Measurements from ENCODE around the gene CCDC83. TPM values are rescaled to one million over a fixed set of nuclear protein-coding genes. Genes with fewer than 3 reads are reported as not detected.
"Not testable (repeated sequence)": the region's sequence is repeated elsewhere in the genome, so short reads cannot be mapped to it uniquely, and the experiment has no call there.

The CCDC83 gene
- total RNA-seq, 4 donors from 2014 or later: not detected

DNA sequence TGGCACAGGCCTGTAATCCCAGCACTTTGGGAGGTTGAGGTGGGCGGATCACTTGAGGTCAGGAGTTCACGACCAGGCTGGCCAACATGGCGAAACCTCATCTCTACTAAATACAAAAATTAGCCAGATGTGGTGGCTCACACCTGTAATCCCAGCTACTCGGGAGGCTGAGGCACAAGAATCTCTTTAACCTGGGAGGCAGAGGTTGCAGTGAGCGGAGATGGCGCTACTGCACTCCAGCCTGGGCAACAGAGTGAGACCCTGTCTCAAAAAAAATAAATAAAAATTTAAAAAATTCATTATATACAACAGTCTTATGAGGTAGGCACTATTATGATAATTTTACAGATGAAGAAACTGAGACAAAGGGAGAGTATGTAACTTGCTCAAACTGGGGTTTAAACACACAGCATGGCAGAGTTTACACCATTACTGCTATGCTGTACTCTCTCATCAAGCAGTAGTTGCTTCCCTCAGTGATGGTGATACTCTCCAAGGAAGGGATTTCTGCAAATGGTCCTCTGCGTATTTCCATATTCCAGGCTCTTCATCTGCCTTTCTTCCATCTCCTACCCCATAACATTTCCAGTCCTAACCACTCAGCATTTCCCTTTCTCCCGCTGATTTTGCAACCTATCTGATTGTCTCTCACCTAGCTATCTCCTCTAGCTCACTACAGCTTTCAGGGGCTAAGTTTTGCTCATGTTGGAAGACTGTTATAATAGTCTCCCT is 95.3 kb downstream of the CCDC83 start:
- intact Hi-C loops (cut with DNase I; ENCODE audit: low total_unique reads): no loop called here
- TF ChIP-seq, protein P1, sequence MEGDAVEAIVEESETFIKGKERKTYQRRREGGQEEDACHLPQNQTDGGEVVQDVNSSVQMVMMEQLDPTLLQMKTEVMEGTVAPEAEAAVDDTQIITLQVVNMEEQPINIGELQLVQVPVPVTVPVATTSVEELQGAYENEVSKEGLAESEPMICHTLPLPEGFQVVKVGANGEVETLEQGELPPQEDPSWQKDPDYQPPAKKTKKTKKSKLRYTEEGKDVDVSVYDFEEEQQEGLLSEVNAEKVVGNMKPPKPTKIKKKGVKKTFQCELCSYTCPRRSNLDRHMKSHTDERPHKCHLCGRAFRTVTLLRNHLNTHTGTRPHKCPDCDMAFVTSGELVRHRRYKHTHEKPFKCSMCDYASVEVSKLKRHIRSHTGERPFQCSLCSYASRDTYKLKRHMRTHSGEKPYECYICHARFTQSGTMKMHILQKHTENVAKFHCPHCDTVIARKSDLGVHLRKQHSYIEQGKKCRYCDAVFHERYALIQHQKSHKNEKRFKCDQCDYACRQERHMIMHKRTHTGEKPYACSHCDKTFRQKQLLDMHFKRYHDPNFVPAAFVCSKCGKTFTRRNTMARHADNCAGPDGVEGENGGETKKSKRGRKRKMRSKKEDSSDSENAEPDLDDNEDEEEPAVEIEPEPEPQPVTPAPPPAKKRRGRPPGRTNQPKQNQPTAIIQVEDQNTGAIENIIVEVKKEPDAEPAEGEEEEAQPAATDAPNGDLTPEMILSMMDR (IDR thresholded peaks at IDR 0.05 in 4 of 5, conservative IDR thresholded peaks at IDR 0.05 in 1 of 5): no peak
- no peak for TF ChIP-seq POLR2A (IDR thresholded peaks at IDR 0.05)
- no peaks in the 10 kb centered on the region for H3K36me3 ChIP-seq
- H3K27ac ChIP-seq: no peak overlapping the region
- no peaks in the 10 kb centered on the region for H3K27me3 ChIP-seq
- ATAC-seq (no peak), DNase-seq (no peak)
- in situ Hi-C loops (cut with MboI; ENCODE audit: low sequenced_read_pairs in 4 of 4): no loop called here
- H3K4me3 ChIP-seq: no peak overlapping the region
- H3K4me1 ChIP-seq: peaks cover 13 to 32% of the 10 kb centered on the region in 2 donors
- no peaks in the 10 kb centered on the region for H3K9me3 ChIP-seq

DNA sequence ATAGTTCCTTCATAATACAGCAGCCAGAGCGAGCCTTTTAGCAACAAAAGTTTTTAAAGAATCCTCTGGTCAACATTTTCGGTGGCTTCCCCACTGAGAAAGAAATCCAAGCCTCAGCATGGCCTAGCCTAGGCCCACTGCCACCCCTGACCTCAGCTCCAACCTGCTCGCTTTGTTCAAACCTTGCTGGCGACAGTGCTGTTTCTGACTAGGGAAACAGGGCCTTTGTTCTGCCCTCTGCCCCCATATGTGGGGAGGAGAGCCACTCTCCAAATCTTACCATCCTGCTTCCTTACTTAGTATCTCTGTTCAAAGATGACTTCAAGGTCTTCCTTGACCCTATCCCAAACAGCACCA is 95.8 kb downstream of the CCDC83 start:
- H3K4me3 ChIP-seq: no peak overlapping the region
- H3K4me1 ChIP-seq: peaks cover 18 to 28% of the 10 kb centered on the region in 2 donors
- in situ Hi-C loops (cut with MboI; ENCODE audit: low sequenced_read_pairs in 4 of 4) (no loop called here), intact Hi-C loops (cut with DNase I; ENCODE audit: low total_unique reads) (no loop called here)
- H3K27ac ChIP-seq: no peak overlapping the region
- no peaks in the 10 kb centered on the region for H3K27me3 ChIP-seq
- TF ChIP-seq, protein P1 (IDR thresholded peaks at IDR 0.05 in 4 of 5, conservative IDR thresholded peaks at IDR 0.05 in 1 of 5): no peak
- TF ChIP-seq POLR2A (IDR thresholded peaks at IDR 0.05): no peak
- ATAC-seq (no peak), DNase-seq (no peak)
- no peaks in the 10 kb centered on the region for H3K9me3 ChIP-seq
- peaks cover 0 to 3% of the 10 kb centered on the region in 2 donors for H3K36me3 ChIP-seq

DNA sequence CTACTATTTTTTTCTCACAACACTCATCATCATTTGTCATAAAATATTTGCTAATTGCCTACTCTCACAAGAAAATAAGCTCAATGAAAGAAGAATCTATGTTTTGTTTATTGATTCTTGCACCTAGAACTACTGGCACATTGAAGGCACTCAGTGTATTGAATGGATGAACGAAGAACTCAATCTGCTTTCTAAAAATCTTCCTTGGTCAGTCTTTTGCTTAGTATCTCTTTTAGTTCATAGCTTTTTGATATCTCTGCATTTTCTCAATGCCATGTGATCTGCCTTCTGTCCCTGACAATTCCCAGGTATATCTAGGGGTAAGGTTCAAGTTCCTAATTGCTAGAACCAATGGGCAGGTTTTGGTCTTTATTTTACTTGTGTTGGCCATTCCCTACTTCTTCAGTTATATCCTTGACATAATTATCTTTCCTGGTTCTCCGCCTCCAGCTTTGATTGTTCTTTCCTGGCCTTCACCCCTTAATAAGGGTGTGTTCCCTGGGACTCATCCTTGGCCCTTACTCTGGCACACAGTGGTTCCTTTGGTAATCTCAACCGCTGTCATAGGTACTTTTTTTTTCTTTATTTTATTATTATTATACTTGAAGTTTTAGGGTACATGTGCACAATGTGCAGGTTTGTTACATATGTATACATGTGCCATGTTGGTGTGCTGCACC is 96.4 kb downstream of the CCDC83 start:
- no peak for ATAC-seq
- no peak for DNase-seq
- intact Hi-C loops (cut with DNase I; ENCODE audit: low total_unique reads): no loop called here
- Histone ChIP-seq H3K36me3 (peaks cover 0 to 8% of the 10 kb centered on the region in 2 donors), H3K27me3 (no peaks in the 10 kb centered on the region), H3K27ac (no peak overlapping the region), H3K4me1 (peaks cover 19 to 24% of the 10 kb centered on the region in 2 donors), H3K4me3 (no peak overlapping the region), H3K9me3 (no peaks in the 10 kb centered on the region)
- in situ Hi-C loops (cut with MboI; ENCODE audit: low sequenced_read_pairs in 4 of 4): no loop called here
- TF ChIP-seq POLR2A (IDR thresholded peaks at IDR 0.05): no peak
- TF ChIP-seq, protein P1 (IDR thresholded peaks at IDR 0.05 in 4 of 5, conservative IDR thresholded peaks at IDR 0.05 in 1 of 5): no peak

DNA sequence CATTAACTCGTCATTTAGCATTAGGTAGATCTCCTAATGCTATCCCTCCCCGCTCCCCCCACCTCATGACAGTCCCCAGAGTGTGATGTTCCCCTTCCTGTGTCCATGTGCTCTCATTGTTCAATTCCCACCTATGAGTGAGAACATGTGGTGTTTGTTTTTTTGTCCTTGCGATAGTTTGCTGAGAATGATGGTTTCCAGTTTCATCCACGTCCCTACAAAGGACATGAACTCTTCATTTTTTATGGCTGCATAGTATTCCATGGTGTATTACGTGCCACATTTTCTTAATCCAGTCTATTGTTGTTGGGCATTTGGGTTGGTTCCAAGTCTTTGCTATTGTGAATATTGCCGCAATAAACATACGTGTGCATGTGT is 96.9 kb downstream of the CCDC83 start:
- peaks cover 19 to 21% of the 10 kb centered on the region in 2 donors for H3K4me1 ChIP-seq

DNA sequence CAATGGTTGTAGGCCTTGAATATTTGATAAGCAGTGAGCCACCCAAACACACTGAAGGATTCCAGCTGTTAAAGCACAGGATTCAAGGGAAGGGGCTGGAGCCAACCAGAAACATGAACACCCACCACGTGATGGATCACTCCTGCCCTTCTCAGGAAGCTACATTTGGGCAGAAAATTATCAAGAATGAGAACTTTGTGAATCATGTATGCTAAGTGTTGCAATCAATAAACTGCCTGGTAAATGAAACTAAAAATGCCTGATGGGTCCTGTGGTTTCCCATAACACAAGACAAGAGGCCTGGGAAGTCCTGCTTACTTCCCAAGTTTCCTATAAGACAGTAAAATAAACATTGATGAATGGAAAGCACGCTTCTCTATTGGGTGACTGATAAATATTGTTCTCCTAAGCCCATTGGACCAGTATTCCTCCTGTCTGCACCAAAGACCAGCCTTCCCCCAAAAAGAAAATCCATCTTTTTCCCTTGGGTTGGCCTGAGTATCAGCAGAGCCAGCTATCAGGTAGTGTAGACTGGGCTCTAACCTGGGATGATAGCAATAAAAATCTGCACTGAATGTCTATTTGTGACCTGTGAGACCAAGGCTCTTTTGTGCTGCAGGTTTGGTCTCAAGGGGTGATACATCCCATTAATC is 98.4 kb downstream of the CCDC83 start:
- intact Hi-C loops (cut with DNase I; ENCODE audit: low total_unique reads): no loop called here
- in situ Hi-C loops (cut with MboI; ENCODE audit: low sequenced_read_pairs in 4 of 4): no loop called here

More for the DNA sequence above, 96.9 kb downstream of the CCDC83 start:
- intact Hi-C loops (cut with DNase I; ENCODE audit: low total_unique reads); H3K27me3 ChIP-seq; in situ Hi-C loops (cut with MboI; ENCODE audit: low sequenced_read_pairs in 4 of 4); H3K4me3 ChIP-seq; H3K27ac ChIP-seq; DNase-seq; ATAC-seq; H3K9me3 ChIP-seq: not testable (repeated sequence)
- peaks cover 0 to 13% of the 10 kb centered on the region in 2 donors for H3K36me3 ChIP-seq

More for the DNA sequence above, 98.4 kb downstream of the CCDC83 start:
- no peak overlapping the region for H3K27ac ChIP-seq
- peaks cover 0 to 28% of the 10 kb centered on the region in 2 donors for H3K36me3 ChIP-seq
- no peaks in the 10 kb centered on the region for H3K27me3 ChIP-seq
- ATAC-seq (no peak), DNase-seq (no peak)
- no peak for TF ChIP-seq POLR2A (IDR thresholded peaks at IDR 0.05)
- TF ChIP-seq, protein P1 (IDR thresholded peaks at IDR 0.05 in 4 of 5, conservative IDR thresholded peaks at IDR 0.05 in 1 of 5): no peak
- H3K9me3 ChIP-seq: no peaks in the 10 kb centered on the region
- H3K4me3 ChIP-seq: no peak overlapping the region
- peaks cover 9 to 19% of the 10 kb centered on the region in 2 donors for H3K4me1 ChIP-seq

Data from gastrocnemius medialis (tissue), 4 donors.